ENCODE results near the gene C7orf57.
"Not testable (repeated sequence)": the region's sequence is repeated elsewhere in the genome, so short reads cannot be mapped to it uniquely, and the experiment has no call there.

C7orf57 gene

GRCh38 chr7:48035967-48036478 lies 680 bp downstream of the C7orf57 start:
- no peak for FAIRE-seq

- no peak for FAIRE-seq
Measured at GRCh38 chr7:48038815-48039506, 3.6 kb downstream of the C7orf57 start.

- FAIRE-seq = no peak
Measured at GRCh38 chr7:48040944-48041652, 5.8 kb downstream of the C7orf57 start.

- FAIRE-seq = no peak
Measured at GRCh38 chr7:48041653-48041970, 6.3 kb downstream of the C7orf57 start.

GRCh38 chr7:48042216-48042615 lies 6.9 kb downstream of the C7orf57 start:
- no peak for FAIRE-seq

- no peak for FAIRE-seq
Measured at GRCh38 chr7:48042636-48043035, 7.3 kb downstream of the C7orf57 start.

GRCh38 chr7:48045195-48045765 lies 9.9 kb downstream of the C7orf57 start:
- FAIRE-seq = no peak

GRCh38 chr7:48046458-48046857 lies 11.1 kb downstream of the C7orf57 start:
- no peak for FAIRE-seq

- FAIRE-seq = no peak
Measured at GRCh38 chr7:48048113-48048512, 12.8 kb downstream of the C7orf57 start.

GRCh38 chr7:48049850-48050249 lies 14.5 kb downstream of the C7orf57 start:
- no peak for FAIRE-seq

- no peak for FAIRE-seq
Measured at GRCh38 chr7:48052748-48053147, 17.4 kb downstream of the C7orf57 start.

- no peak for FAIRE-seq
Measured at GRCh38 chr7:48053736-48054135, 18.4 kb downstream of the C7orf57 start.

GRCh38 chr7:48058990-48059389 lies 23.6 kb downstream of the C7orf57 start:
- no peak for FAIRE-seq

GRCh38 chr7:48059706-48060105 lies 24.4 kb downstream of the C7orf57 start:
- FAIRE-seq = no peak

- no peak for FAIRE-seq
Measured at GRCh38 chr7:48063985-48064384, 28.6 kb downstream of the C7orf57 start.

- no peak for FAIRE-seq
Measured at GRCh38 chr7:48067475-48067874, 32.1 kb downstream of the C7orf57 start.

- no peak for FAIRE-seq
Measured at GRCh38 chr7:48074204-48074654, 38.9 kb downstream of the C7orf57 start.

- FAIRE-seq = no peak
Measured at GRCh38 chr7:48077423-48077822, 42.1 kb downstream of the C7orf57 start.

GRCh38 chr7:48078470-48078869 lies 43.1 kb downstream of the C7orf57 start:
- no peak for FAIRE-seq

GRCh38 chr7:48082378-48082777 lies 47.0 kb downstream of the C7orf57 start:
- FAIRE-seq = not testable (repeated sequence)

GRCh38 chr7:48083114-48083830 lies 47.9 kb downstream of the C7orf57 start:
- no peak for FAIRE-seq

- FAIRE-seq = no peak
Measured at GRCh38 chr7:48084727-48085432, 49.5 kb downstream of the C7orf57 start.

GRCh38 chr7:48085433-48085791 lies 50.1 kb downstream of the C7orf57 start:
- no peak for FAIRE-seq

Data from colon (tissue), 2 donors.